Measurements from ENCODE around the gene DENND2A.
"Not testable (repeated sequence)": the region's sequence is repeated elsewhere in the genome, so short reads cannot be mapped to it uniquely, and the experiment has no call there.

Gene DENND2A

GRCh38 chr7:140537750-140538482, 102.7 kb downstream of the DENND2A start:
- no peak overlapping the region for H3K4me3 ChIP-seq (ENCODE audit: low read length)
- DNase-seq (ENCODE audit: low read depth), result no peak
- TF ChIP-seq, protein P1, sequence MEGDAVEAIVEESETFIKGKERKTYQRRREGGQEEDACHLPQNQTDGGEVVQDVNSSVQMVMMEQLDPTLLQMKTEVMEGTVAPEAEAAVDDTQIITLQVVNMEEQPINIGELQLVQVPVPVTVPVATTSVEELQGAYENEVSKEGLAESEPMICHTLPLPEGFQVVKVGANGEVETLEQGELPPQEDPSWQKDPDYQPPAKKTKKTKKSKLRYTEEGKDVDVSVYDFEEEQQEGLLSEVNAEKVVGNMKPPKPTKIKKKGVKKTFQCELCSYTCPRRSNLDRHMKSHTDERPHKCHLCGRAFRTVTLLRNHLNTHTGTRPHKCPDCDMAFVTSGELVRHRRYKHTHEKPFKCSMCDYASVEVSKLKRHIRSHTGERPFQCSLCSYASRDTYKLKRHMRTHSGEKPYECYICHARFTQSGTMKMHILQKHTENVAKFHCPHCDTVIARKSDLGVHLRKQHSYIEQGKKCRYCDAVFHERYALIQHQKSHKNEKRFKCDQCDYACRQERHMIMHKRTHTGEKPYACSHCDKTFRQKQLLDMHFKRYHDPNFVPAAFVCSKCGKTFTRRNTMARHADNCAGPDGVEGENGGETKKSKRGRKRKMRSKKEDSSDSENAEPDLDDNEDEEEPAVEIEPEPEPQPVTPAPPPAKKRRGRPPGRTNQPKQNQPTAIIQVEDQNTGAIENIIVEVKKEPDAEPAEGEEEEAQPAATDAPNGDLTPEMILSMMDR (IDR thresholded peaks at IDR 0.05; ENCODE audit: insufficient read depth, low read depth, low read length, missing control alignments), result no peak

- H3K4me3 ChIP-seq (ENCODE audit: low read length), result no peak overlapping the region
- TF ChIP-seq, protein P1 (IDR thresholded peaks at IDR 0.05; ENCODE audit: insufficient read depth, low read depth, low read length, missing control alignments), result no peak
- DNase-seq (ENCODE audit: low read depth), result no peak
Measured at GRCh38 chr7:140534743-140535142, 105.9 kb downstream of the DENND2A start.

- H3K4me3 ChIP-seq (ENCODE audit: low read length), result no peak overlapping the region
- no peak for DNase-seq (ENCODE audit: low read depth)
- TF ChIP-seq, protein P1 (IDR thresholded peaks at IDR 0.05; ENCODE audit: insufficient read depth, low read depth, low read length, missing control alignments), result no peak
Measured at GRCh38 chr7:140533394-140533872, 107.2 kb downstream of the DENND2A start.

- not testable (repeated sequence) for DNase-seq (ENCODE audit: low read depth); H3K4me3 ChIP-seq (ENCODE audit: low read length)
Measured at GRCh38 chr7:140529428-140529827, 111.2 kb downstream of the DENND2A start.

DNA sequence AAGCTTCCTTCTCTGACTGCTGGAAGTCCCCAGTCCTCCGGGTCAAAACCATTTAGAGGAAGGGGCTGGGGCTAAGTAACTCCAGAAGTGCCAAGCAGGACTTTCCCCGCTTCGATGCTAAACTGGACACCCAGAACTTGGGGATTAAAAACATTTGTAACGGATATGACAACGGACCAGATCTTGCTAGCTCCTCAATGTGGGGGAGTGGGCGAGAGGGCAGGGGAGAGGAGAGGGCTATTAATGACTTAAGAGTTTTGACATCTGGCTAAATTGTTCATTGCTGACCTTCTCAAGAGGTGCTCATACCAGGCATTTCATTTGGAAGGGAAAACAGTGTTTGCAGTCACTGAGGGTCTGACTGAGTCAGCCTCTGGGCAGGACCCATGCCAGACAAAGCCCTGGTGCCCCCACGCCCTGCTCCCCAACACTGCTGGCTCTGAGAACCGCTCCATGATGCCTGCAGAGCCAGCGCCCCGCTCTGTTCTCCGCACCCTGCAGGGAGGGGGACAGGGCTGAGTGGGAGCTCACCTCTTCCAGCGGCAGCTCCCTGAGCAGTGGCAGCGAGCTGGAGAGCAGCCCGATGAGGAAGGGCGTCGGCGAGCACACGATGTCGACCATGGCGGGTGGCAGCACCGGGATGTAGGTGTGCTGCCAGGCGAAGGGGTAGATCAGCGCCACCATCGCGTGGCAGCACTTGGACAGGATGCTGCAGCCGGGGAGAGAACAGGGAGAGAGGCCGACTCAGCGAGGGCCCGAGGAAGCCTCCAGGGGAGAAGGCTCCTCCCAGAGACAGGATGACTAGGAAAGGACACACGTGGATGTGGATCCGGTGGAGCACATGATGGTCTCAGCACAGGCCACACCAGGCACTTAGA, 113.6 kb downstream of the DENND2A start:
- no peak for DNase-seq (ENCODE audit: low read depth)
- no peak overlapping the region for H3K4me3 ChIP-seq (ENCODE audit: low read length)
- TF ChIP-seq, protein P1 (IDR thresholded peaks at IDR 0.05; ENCODE audit: insufficient read depth, low read depth, low read length, missing control alignments), result no peak

- H3K4me3 ChIP-seq (ENCODE audit: low read length), result no peak overlapping the region
- TF ChIP-seq, protein P1 (IDR thresholded peaks at IDR 0.05; ENCODE audit: insufficient read depth, low read depth, low read length, missing control alignments), result no peak
- DNase-seq (ENCODE audit: low read depth), result no peak
Measured at GRCh38 chr7:140526214-140526613, 114.4 kb downstream of the DENND2A start.

DNA sequence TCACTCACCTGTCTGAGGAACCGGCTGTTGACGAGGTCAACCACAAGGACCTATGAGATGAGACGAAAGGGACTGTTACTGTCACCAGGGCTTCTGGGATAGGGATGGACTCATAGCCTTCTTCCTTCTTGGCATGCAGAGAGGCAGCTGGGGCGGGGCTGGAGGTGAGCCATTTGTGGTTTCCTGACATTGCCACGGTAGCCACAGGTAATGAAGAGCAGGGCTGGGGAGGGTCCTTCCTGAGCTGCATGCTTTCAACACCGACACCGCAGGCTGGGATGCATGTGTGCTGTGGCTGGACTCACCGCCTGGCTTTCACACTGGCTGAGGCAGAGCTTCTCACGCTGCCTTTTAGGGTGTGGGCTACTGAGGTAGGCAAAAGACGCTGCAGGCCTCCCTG, 114.9 kb downstream of the DENND2A start:
- no peak overlapping the region for H3K4me3 ChIP-seq (ENCODE audit: low read length)
- DNase-seq (ENCODE audit: low read depth), result peak; percentile 78
- TF ChIP-seq, protein P1 (IDR thresholded peaks at IDR 0.05; ENCODE audit: insufficient read depth, low read depth, low read length, missing control alignments), result no peak
